Spleen (tissue), 11 donors: ENCODE measurements around the gene FBXO10. TPM values are rescaled to one million over a fixed set of nuclear protein-coding genes. Genes with fewer than 3 reads are reported as not detected.
"Not testable (repeated sequence)": the region's sequence is repeated elsewhere in the genome, so short reads cannot be mapped to it uniquely, and the experiment has no call there.

Source experiments
- DNase-seq: peaks from one replicate; pipeline ENCODE4 v3.0.0-alpha.2; 2020
- H3K27ac ChIP-seq, 8 donors: fragments of 200-600 bp; sonication (generic) in 7 of 8; 1 replicate in 4 of 8; 2 replicates in 4 of 8; pipeline versions ENCODE4 v1.5.0 to v1.8.0; 2016 to 2021; ENCODE audit warnings: inconsistent platforms in 4 of 8, mild to moderate bottlenecking in 4 of 8, moderate library complexity in 1 of 8
- H3K27me3 ChIP-seq, 7 donors: fragments of 200-600 bp; sonication (generic) in 6 of 7; replicated peaks in 1 of 7; 1 replicate in 4 of 7; 2 replicates in 3 of 7; pipeline versions ENCODE4 v1.5.0 to v1.8.0; 2016 to 2021; ENCODE audit warnings: inconsistent platforms in 3 of 7, mild to moderate bottlenecking in 1 of 7
- H3K36me3 ChIP-seq, 6 donors: fragments of 200-600 bp; sonication (generic) in 5 of 6; 1 replicate in 4 of 6; 2 replicates in 2 of 6; pipeline versions ENCODE4 v1.5.0 to v1.8.0; 2016 to 2021; ENCODE audit warnings: inconsistent platforms in 2 of 6
- H3K4me1 ChIP-seq, 6 donors: fragments of 200-600 bp; sonication (generic) in 5 of 6; 1 replicate in 3 of 6; 2 replicates in 3 of 6; pipeline versions ENCODE4 v1.5.0 to v1.8.0; 2016 to 2021; ENCODE audit warnings: inconsistent platforms in 3 of 6
- H3K4me3 ChIP-seq, 8 donors: fragments of 200-600 bp; sonication (generic) in 7 of 8; 1 replicate in 4 of 8; 2 replicates in 4 of 8; pipeline versions ENCODE4 v1.5.0 to v1.8.0; 2016 to 2021; ENCODE audit warnings: inconsistent platforms in 4 of 8, mild to moderate bottlenecking in 4 of 8, moderate library complexity in 2 of 8
- H3K9me3 ChIP-seq, 8 donors: fragments of 200-600 bp; sonication (generic) in 7 of 8; 1 replicate in 4 of 8; 2 replicates in 4 of 8; pipeline versions ENCODE4 v1.5.0 to v1.8.0; 2016 to 2021; ENCODE audit warnings: inconsistent platforms in 4 of 8
- CTCF ChIP-seq, 11 experiments: fragments of 200-600 bp in 7 of 11; fragments of 450-650 bp in 4 of 11; sonication (generic) in 4 of 11; IDR thresholded peaks in 8 of 11; conservative IDR thresholded peaks in 3 of 11; 1 replicate in 7 of 11; 2 replicates in 4 of 11; pipeline versions ENCODE4 v1.4.0 to v1.8.0; 2016 to 2021; ENCODE audit warnings: antibody characterized with exemption in 11 of 11, inconsistent platforms in 4 of 11, mild to moderate bottlenecking in 1 of 11
- POLR2A ChIP-seq, 3 donors: fragments of 450-650 bp; IDR thresholded peaks; one replicate each; pipeline ENCODE4 v1.5.1; 2017; ENCODE audit warnings: antibody characterized with exemption in 3 of 3, mild to moderate bottlenecking in 1 of 3
- POLR2AphosphoS5 ChIP-seq, 3 donors: sonication (generic); formaldehyde crosslinking; IDR thresholded peaks; one replicate each; pipeline ENCODE4 v1.5.1; 2017; ENCODE audit warnings: antibody characterized with exemption in 3 of 3
- WGBS, 5 donors: extraction: QIAGEN DNeasy Blood & Tissue Kit in 3 of 5; methylation state at CpG; one replicate each; pipeline versions ENCODE4 v1.1.5 to v1.1.7; 2013 to 2018; 5-methylcytosine and 5-hydroxymethylcytosine counted together
- intact Hi-C: fragments of 100-400 bp; cut with DNase I; formaldehyde crosslinking; loops from one replicate; pipeline ENCODE4 v1.15.0; 2023; ENCODE audit warnings: low total_unique reads
- polyA plus RNA-seq, 3 donors: library from polyadenylated mRNA; stranded (reverse); fragments of 200-250 nt; gene quantifications; one replicate each; pipeline ENCODE4 v1.2.1, GENCODE V29; 2013
- total RNA-seq, 7 donors: library from RNA; depleted of rRNA in 3 of 7; stranded (reverse); fragments of >200 nt in 3 of 7; fragmentation: NEBNext Ultra II Directional in 4 of 7; extraction: Animal tissue kit (Norgen Biotek cat#: 25700) in 4 of 7; gene quantifications; one replicate each; pipeline versions ENCODE4 v1.1.0 to v1.2.1, GENCODE V29; 2016 to 2021
- donor health status: healthy with polysubstance abuse.
- donor health status: DM: no; HTN: no; CAD: no; lungs with moderate emphysema.
- donor health status: DM: no; HTN: no; CAD: no.
- donor health status: Bipolar disorder and iron deficiency.
- donor health status: healthy.
- donor health status: DM: no; HTN: no; CAD: no.
- donor health status: DM: yes; HTN: yes; CAD: no.

FBXO10 gene
- total and polyA plus RNA-seq, 10 donors, result 3.2 to 36.9 (median 18.6) TPM

DNA sequence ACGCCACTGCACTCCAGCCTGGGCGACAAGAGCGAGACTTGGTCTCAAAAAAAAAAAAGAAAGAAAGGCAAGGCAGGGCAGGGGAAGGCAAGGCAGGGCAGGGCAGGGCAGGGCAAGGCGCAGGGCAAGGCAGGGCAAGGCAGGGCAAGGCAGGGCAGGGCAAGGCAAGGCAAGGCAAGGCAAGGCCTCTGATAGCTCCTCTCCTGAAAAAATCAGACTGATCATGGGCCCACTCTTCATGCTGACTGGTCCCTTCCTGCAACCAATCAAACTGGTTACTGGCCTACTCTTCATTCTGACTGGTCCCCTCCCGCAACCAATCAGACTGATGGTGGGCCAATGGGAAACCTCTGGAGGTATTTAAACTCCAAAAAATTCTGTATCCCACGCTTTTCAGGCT, 107.6 kb downstream of the FBXO10 start:
- Histone ChIP-seq H3K4me1 (peaks cover 14 to 38% (median 19%) of the 10 kb centered on the region in 6 donors), H3K27me3 (no peaks in the 10 kb centered on the region), H3K36me3 (no peaks in the 10 kb centered on the region), H3K4me3 (no peak overlapping the region), H3K9me3 (peaks cover 0 to 1% (median 0%) of the 10 kb centered on the region in 8 donors), H3K27ac (no peak overlapping the region)
- TF ChIP-seq CTCF (IDR thresholded peaks at IDR 0.05 in 8 of 11, conservative IDR thresholded peaks at IDR 0.05 in 3 of 11) (no peak), POLR2A (IDR thresholded peaks at IDR 0.05) (no peak), POLR2AphosphoS5 (IDR thresholded peaks at IDR 0.05) (no peak)
- WGBS, 5 donors, result 94 to 98% (median 97%) methylated on average over 6 of the region's 6 CpGs
- intact Hi-C loops, result no loop called here
- DNase-seq, result no peak

- intact Hi-C loops, H3K27me3 ChIP-seq, H3K36me3 ChIP-seq, DNase-seq, H3K27ac ChIP-seq, H3K9me3 ChIP-seq, H3K4me3 ChIP-seq: not testable (repeated sequence)
- H3K4me1 ChIP-seq, result peaks cover 20 to 47% (median 30%) of the 10 kb centered on the region in 6 donors
- 93 to 97% (median 95%) methylated on average over 17 of the region's 17 CpGs for WGBS, 5 donors
Measured at GRCh38 chr9:37467530-37467929, 108.7 kb downstream of the FBXO10 start.

GRCh38 chr9:37466037-37466709, 110.0 kb downstream of the FBXO10 start:
- Histone ChIP-seq H3K4me1 (peaks cover 20 to 47% (median 41%) of the 10 kb centered on the region in 6 donors), H3K9me3 (no peaks in the 10 kb centered on the region), H3K36me3 (no peaks in the 10 kb centered on the region), H3K27me3 (no peaks in the 10 kb centered on the region), H3K4me3 (peak overlapping the region; percentile 67 to 92 (median 79)), H3K27ac (peak overlapping the region; percentile 91 to 99 (median 96))
- 0% methylated on average over 37 to 47 of the region's 47 CpGs for WGBS, 5 donors
- intact Hi-C loops, result no loop called here
- TF ChIP-seq POLR2A (IDR thresholded peaks at IDR 0.05), result peak in 1 of 3 donors; percentile 65
- no peak for TF ChIP-seq CTCF (IDR thresholded peaks at IDR 0.05 in 8 of 11, conservative IDR thresholded peaks at IDR 0.05 in 3 of 11)
- peak in 2 of 3 donors; percentile 5 to 63 for TF ChIP-seq POLR2AphosphoS5 (IDR thresholded peaks at IDR 0.05)
- peak; percentile 92 for DNase-seq

- DNase-seq, result peak; percentile 99
- intact Hi-C loops, result no loop called here
- Histone ChIP-seq H3K9me3 (no peaks in the 10 kb centered on the region), H3K4me1 (peaks cover 20 to 55% (median 41%) of the 10 kb centered on the region in 6 donors), H3K4me3 (peak within 1 kb of the TSS; percentile 67 to 92 (median 79)), H3K36me3 (no peaks in the 10 kb centered on the region), H3K27ac (peak within 1 kb of the TSS; percentile 91 to 99 (median 96)), H3K27me3 (no peaks in the 10 kb centered on the region)
- peak; percentile 87 to 92 (median 90) for TF ChIP-seq POLR2AphosphoS5 (IDR thresholded peaks at IDR 0.05)
- TF ChIP-seq CTCF (IDR thresholded peaks at IDR 0.05 in 8 of 11, conservative IDR thresholded peaks at IDR 0.05 in 3 of 11), result no peak
- WGBS, 5 donors, result 0 to 1% (median 0%) methylated on average over 46 to 52 of the region's 52 CpGs
Measured at GRCh38 chr9:37465249-37466036, 110.7 kb downstream of the FBXO10 start, which contains the start of gene ZBTB5. Gene ZBTB5, minus strand, starts transcription at chr9:37465450. Its CDS starts 22,899 bp downstream, at chr9:37442551.
